ENCODE measurements around the gene FAM156B.
"Not testable (repeated sequence)": the region's sequence is repeated elsewhere in the genome, so short reads cannot be mapped to it uniquely, and the experiment has no call there.

DNA sequence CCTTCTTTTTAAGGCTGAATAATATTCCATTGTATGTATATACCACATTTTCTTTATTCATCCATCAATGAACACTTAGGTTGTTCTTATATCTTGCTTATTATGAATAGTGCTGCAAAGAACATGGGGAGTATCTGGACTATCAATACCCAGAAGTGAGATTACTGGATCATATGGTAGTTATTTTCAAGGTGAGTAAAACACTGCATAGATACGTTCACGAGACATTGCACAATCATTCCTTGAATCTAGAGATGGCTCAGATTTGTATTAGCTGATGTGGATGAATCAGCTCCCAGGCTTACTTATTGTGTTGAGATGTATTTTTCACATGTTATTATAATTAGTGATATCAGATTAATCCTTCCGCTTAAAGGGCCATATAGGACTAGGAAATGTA lies 17.6 kb downstream of the FAM156B start:
- not testable (repeated sequence) for TF ChIP-seq CTCF (IDR thresholded peaks at IDR 0.05 in 4 of 5, conservative IDR thresholded peaks at IDR 0.05 in 1 of 5); POLR2A (IDR thresholded peaks at IDR 0.05)

Data from gastrocnemius medialis (tissue), 4 donors.